ENCODE results near the gene PMF1.

The PMF1 gene

DNA sequence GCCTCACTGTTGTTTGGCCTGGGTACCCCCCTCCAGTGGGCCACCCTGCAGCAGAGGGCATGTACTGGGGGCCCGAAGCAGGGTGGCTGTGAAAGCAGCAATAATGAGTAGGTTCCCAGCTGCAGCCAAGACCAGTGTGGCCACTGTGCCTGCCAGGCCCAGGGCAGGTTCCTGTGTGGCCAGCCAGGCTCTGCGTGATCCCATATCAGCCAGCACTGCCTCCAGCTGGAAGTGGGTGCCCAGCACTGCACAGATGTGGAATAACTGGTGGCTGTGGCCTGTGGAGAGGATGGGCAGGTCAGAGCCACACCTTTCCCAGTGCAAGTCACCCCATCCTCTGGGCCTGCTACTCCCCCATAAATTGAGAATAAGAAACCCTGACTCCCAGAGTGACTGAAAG lies 31.3 kb downstream of the PMF1 start:
- TF ChIP-seq, protein P1, sequence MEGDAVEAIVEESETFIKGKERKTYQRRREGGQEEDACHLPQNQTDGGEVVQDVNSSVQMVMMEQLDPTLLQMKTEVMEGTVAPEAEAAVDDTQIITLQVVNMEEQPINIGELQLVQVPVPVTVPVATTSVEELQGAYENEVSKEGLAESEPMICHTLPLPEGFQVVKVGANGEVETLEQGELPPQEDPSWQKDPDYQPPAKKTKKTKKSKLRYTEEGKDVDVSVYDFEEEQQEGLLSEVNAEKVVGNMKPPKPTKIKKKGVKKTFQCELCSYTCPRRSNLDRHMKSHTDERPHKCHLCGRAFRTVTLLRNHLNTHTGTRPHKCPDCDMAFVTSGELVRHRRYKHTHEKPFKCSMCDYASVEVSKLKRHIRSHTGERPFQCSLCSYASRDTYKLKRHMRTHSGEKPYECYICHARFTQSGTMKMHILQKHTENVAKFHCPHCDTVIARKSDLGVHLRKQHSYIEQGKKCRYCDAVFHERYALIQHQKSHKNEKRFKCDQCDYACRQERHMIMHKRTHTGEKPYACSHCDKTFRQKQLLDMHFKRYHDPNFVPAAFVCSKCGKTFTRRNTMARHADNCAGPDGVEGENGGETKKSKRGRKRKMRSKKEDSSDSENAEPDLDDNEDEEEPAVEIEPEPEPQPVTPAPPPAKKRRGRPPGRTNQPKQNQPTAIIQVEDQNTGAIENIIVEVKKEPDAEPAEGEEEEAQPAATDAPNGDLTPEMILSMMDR (IDR thresholded peaks at IDR 0.05; ENCODE audit: low read depth, low read length) = no peak
- DNase-seq (ENCODE audit: extremely low read depth, low read depth) = no peak

DNA sequence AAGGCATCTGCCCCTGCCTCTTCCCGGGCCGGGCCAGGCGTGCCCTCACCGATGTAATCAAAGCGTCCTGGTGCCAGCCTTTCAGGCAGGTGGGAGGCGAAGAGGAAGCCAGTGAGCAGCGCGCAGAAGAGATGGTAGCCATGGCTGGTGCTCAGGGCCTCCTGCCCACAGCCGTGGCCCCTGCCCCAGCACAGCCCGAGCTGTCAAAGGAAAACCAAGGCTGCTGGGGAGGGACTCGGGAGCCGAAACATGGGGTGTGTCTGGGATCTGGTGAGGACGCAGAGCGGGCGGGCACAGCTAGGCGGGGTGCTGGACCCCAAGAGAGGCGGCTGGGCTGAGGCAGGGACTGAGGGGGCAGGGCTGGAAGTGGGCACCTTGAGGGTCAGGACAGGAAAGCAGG lies 31.9 kb downstream of the PMF1 start:
- DNase-seq (ENCODE audit: extremely low read depth, low read depth) = no peak
- TF ChIP-seq, protein P1 (IDR thresholded peaks at IDR 0.05; ENCODE audit: low read depth, low read length) = no peak

DNA sequence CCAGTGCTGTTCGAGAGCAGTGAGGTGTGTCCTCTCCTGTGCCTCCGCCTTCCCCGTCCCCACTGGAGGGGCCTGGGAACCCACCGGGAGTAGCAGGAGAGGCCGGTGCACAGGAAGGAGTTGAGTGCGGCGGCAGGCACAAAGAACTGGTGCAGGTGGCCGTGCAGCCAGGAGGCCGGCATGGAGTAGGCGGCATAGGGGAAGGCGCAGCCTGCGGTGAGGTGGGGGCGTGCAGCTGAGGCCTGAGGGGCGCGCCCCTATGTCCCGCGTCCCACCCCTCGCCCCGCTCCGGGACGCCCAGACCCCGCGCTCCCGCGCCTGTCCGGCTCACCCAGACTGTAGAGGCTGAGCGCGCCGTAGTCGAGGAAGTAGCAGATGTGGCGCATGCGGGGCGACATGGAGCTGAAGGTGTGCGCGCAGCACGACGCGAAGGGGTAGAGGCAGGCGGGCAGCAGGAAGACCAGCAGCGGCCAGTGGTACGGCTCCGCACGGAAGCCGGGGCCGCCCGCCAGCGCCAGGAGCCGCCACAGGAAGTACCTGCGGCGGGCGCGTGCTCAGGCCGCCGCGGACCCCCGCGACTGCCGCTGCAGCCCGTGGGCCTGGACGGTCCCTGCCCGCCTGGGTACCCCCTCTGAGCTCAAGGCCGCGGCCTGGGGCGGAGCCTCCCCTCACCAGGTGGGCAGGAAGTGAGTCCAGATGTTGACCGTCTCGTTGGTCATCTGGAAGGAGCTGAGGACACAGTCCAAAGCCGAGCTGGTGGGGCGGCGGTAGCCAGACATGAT lies 32.8 kb downstream of the PMF1 start:
- DNase-seq (ENCODE audit: extremely low read depth, low read depth) = no peak
- TF ChIP-seq, protein P1 (IDR thresholded peaks at IDR 0.05; ENCODE audit: low read depth, low read length) = no peak

DNA sequence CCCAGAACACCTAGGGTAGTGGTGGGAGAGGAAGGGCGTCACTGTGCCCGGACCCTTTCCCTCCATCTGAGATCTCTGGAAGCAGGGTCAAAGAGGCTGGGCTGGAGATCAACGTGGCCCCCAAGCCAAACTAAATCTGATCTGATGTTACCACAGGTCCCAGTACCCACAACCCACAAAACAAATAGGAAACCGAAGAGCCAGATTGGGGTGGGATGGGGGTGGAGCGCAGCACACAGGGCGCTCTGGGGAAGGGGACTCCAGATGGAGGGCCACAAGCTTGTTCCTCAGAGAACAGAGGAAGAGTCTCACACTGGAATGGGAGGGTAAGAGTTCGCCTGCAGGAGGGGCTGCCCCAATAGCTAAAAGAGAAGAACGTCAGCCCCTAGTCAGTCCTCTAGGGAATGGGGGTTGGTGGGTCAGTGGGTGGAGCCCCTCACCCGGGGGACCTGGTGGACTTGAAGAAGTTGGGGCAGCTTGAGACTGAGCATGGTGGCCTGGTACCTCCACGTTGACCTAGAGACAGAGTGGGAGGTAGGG lies 33.5 kb downstream of the PMF1 start:
- no peak for DNase-seq (ENCODE audit: extremely low read depth, low read depth)
- TF ChIP-seq, protein P1 (IDR thresholded peaks at IDR 0.05; ENCODE audit: low read depth, low read length) = no peak

DNA sequence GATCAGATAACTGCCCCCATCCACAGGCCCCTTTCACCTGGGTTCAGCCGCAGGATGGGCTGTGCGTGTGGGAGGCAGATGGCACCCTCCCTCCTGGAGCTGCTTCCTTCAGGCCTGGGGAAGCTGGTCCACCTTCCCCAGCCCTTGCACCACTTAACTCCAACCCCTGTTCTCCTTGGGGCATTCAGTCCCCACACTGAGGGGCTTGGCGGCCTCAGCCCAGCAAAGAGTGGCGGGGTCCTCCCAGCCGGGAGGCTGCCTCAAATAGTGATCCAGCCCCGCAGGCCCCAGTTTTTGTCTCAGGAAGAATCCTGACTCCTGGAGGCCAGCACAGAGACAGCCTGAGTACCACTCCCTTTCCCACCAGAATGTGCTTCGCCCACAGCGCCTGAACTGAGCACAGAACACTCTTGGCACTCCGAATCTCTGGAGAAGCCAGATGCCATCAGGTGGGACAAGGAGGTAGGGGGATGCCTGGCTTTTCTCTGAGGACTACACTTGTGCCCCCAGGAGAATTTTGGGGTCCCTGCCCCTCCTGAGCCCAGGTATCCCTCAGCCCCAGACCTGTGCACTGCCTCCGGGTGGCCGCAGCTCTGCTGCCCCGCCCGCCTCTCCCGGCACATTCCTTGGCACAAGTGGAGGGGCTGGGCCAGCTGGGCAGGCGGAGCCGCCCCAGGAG lies 34.1 kb downstream of the PMF1 start:
- no peak for DNase-seq (ENCODE audit: extremely low read depth, low read depth)

DNA sequence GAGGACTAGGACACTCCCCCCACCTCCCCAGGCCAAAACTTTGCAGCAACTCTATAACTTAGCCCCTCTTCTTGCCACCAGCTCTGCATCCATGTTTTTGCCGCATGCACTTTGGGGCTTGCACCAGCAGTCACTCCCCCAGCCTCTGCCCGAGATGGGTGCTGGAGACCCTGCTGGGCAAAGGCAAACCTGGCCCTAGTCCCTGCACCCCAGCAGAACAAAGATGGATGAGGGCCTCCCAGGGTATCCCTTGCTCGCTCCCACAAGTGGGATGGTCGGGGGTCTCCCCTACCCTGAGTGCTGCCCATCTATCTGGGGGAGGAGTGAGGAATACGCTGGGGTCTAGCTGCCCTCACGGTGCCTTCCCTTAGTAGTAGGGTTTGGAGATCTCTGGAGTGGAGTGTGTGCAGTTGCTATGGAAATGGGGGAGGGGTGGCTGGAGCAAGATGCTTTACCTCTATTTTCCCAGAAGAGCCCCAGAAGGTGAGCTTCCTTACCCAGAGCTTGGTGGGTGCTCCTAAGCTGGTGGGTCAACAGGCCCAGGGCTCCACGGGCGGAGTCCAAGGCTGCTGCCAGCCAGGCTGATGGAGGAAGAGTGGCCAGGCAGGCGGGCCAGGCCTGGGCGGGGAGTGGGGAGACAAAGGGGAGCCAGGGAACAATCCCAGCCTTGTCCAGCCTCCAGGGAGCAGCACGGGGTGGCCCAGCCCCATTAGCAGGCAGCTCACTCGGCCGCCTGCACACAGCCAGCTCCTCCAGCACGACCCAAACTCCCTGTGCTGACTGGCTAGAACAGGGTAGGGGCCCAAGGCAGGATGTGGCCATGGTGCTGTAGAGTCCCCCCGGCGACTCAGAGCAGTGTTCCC lies 34.9 kb downstream of the PMF1 start, which contains the start of gene PAQR6:
Gene PAQR6, minus strand, starts transcription at position 597 of the 863 bp plus-strand sequence. CDS start 1,325 bp downstream, outside the sequence.
- no peak for DNase-seq (ENCODE audit: extremely low read depth, low read depth)
- TF ChIP-seq, protein P1 (IDR thresholded peaks at IDR 0.05; ENCODE audit: low read depth, low read length) = no peak

More for the DNA sequence above, 34.1 kb downstream of the PMF1 start:
- TF ChIP-seq, protein P1 (IDR thresholded peaks at IDR 0.05; ENCODE audit: low read depth, low read length) = no peak

Measured in AG09319 (cell line).